NCI-H2081 (cell line): ENCODE measurements around the gene RALGPS1.

ENCODE experiments used
- DNase-seq, 2 experiments: peaks; one replicate each; lab custom pipeline; 2025; lab: John Stamatoyannopoulos, UW

RALGPS1 gene

DNA sequence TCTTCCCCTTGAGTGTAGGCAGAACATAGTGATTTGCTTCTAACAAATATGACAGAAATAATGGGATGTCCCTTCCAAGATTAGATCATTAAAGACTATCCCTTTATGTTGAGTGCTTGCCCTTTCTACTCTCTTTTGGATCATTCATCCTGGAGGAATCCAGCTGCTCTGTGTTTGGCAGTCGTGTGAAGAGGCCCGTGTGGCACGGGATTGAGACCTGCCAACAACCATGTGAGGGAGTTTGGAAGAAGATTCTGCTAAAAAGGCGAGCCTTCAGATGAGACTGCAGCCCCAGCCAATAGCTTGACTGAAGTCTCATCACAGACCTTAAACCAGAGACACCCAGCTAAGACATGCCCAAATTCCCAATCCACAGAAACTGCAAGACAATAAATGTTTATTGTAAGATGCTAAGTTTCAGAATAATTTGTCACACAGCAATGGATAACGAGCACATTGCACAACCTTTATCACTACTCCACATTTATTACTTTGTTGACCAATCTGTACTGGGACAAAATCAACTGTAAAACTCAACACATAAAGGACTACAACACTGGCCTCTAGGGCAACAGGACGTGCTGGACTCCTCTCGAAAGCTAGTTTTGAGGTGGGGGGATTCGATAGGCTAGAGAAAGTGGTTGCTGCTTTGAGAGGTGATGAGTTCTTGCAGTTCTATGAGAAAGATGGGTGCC, 165.0 kb downstream of the RALGPS1 start:
- no peak for DNase-seq

GRCh38 chr9:127081250-127082185, 166.9 kb downstream of the RALGPS1 start:
- DNase-seq = no peak

DNA sequence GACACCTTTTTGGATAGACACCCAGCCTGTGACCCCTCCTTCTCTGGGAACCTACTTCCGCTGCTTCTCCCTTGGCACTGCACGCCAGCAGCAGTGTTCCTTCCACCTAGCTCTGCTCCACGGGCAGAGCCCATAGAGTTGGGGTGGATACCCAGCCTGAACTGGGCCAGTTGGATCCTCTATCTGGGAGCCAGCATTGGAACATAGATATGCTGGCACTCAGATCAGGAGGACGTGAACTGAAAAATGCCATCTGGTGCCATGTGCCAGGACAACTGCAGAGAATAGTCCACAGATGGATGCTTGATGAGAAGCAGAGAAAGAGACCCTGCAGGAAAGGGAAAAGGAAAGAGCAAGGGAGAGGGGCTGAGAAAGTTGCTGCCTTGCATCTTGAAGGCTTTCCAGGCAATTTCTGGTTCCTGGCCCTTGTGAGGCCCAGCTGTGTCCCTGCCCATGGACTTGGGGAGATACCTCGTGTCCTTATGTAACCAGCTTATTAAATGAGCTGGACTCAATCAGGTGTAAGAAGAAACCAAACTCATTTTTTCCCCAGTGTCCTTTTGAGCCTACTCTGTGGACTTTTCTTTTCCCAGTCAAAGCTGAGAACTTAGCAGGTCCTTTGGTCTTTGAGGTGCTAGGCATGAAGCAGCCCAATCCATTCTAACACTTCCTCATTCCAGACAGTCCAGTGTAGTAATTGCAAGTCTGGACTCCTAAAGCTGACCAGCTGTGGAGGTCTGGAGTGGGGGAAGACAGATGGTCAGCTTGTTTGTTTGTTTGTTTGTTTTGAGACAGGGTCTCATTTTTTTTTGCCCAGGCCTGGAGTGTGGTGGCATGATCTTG, 168.8 kb downstream of the RALGPS1 start:
- DNase-seq = no peak

DNA sequence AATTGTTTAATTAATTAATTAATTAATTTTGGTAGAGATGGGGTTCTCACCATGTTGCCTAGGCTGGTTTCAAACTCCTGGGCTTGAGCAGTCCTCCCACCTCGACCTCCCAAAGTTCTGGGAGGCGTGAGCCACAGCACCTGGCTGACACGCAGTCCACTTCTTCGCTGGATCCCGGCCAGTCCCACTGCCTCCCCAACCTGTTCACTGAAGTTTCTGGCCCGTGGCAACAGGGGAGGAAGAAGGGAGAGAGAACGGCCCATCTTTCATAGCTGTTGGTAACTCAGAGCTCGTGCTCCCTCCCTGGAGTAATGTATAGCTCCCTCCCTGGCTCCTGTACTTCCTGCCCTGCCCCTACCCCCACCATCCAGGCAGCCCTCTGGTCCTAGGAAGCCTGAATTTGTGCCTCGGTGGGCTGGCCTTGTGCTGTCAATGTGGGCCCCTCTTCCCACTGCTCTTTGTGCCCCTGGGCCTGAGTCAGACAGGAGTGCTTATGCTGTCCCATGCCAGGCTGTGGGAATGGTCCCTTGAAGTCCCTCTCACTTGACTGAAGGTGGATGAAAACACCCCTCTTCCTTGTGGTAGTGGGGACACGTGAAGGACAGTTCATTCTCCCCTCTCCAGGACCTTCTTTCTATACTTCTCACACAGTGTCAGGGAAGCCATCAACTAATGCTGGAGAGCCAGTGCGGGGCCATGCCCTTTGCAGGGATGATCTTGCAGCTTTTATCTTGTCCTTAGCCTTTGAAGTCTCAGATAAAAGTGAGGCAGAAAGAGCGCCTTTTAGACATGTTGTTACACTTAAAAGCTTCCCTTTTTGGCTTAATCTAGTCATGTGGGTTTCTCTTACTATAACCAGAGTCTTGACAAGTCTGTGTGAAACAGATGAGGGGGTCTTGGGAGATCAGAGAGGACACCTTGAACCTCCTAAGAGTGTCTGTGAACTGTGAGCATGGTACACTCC, 169.8 kb downstream of the RALGPS1 start:
- DNase-seq = no peak

DNA sequence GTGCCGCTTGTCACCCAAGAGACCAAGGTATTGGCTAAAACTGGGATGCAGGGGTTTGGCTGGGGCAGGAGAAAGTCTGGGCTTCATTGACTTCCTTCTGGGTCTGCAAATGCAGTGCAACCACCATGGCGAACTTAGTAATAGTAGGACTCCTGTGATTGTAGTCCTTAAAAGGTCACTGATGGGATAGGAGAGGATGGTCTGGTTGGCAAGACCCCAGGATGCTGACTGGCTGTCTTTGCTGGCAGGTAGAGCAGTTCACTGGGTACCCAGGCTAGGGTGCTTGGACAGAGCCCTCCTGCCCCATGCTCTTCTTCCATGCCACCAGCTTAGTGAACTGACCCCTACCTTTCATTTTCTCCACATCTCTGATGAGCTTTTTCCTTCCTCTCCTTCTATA, 170.6 kb downstream of the RALGPS1 start:
- no peak for DNase-seq

DNA sequence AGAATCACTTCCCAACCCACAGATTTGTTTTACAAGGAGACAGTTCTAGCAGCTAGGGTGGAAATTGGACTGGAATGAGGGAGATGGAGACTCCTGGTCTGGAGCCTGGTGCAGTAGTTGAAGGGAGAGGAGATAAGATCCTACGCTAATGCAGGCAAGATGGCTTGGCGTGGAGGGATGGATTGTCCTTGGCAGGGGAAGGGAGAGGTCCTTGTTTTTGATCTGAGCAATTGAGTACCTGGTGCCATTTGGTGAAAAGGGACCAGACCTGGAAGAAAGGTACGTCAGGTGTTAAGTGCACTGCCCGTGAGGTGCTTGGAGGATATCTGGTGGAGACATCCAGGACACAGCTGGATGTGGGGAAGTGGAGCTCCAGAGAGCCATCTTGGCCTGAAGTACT, 172.2 kb downstream of the RALGPS1 start:
- no peak for DNase-seq

DNA sequence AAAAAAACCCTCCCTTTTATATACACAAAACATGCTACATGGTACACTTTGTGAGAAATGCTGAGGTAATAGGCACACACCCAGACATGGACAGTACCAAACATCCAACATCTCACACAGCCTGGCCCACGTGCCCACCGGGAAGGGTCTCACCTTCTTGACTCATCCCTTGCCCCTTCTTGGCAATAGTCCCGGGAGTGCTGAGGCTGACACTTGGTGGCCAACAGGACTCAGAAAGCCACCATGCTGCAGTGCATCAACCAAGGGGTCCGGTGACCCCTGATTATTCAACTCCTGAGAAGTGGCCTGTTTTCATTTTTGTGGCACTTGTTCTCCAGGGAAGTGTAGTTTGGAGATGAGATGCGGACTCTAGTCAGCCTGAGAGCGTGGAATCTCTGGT, 172.8 kb downstream of the RALGPS1 start:
- no peak for DNase-seq

DNA sequence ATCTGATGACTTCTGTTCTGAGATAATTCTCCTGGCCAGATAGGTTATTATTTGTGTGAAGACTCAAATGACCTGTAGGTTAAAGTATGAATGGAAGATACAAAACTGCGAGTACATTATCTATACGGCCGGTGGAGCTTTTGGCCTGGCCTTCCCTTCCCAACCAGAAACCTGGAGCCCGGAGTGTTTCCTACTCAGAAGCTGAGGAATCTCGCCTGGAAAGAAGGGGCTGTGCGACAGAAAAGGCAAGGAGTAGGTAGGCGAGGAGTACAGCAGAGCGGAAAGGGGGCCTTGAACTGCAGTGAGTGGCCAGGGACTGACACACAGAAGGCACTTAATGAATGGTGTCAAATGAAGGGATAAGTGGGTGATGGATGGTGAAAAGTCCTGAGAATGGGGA, 173.3 kb downstream of the RALGPS1 start:
- DNase-seq = no peak

DNA sequence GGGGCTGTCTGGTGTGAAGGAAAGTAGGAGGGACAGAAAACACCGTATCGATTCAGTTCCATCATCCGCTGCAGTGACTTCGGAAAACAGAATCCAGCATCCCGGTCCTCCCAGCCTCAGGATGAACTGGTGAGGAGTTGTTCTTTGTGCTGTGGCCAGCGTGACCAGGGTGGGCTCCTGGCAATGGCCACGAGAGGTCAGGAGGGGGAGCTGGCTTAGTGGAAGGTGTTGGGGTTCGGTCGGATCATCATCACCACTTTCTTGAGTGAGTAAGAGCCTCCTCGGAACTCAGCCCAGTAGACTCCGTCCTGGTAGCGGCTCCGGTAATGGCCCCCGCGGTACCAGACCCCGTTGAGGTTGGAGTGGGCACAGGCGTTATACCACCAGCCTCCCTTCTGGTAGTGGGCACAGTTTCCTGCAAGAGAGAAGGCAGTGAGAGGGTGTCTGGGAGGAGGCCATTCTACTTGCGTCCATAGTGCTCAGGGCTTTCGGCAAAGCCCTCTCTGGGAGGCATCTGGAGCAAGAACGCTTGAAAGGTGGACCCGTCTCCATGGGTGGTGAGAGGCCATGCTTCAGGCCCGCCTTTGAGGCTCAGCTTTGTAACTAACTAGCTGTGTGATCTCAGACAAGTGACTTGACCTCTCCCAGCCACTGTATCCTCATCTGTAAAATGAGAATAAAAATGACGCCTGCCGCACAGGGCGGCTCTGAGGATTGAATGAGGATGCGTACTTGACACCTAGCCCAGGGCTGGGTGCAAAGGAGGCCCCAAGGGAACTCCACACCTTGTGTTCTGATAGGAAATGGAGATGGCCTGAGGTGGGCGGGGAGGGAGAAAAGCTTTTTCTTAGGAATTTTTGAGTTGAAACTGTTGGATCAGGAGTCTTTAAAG, 174.4 kb downstream of the RALGPS1 start:
- DNase-seq = no peak

DNA sequence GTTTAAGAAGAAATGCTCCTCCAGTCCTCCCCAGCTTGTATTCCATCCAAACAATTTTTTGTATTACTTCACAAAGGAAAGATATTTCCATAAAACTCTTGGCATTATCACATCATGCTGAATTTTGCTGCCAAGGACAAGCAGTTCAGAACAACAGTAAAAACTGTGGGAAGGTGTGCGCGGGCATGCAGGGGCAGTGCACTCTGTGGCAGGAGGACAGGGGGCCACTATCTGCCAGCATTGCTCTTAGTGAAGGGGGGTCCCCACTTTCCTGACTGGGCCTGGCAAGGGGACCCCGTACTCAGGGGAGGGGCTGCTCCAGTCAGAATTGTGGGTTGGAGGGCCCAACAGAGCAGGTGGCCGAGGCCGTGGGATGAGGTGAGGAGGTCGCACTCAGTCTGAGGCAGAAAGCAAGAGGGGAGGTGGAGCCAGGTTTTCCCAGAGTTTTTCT, 175.1 kb downstream of the RALGPS1 start:
- DNase-seq = no peak

- DNase-seq = no peak
Observed at GRCh38 chr9:127090341-127090985, 175.9 kb downstream of the RALGPS1 start.

GRCh38 chr9:127091526-127091925, 176.9 kb downstream of the RALGPS1 start:
- no peak for DNase-seq

GRCh38 chr9:127092041-127092608, 177.5 kb downstream of the RALGPS1 start:
- DNase-seq = no peak

GRCh38 chr9:127093319-127094020, 178.9 kb downstream of the RALGPS1 start:
- DNase-seq = no peak

GRCh38 chr9:127095411-127095810, 180.8 kb downstream of the RALGPS1 start:
- DNase-seq = no peak

DNA sequence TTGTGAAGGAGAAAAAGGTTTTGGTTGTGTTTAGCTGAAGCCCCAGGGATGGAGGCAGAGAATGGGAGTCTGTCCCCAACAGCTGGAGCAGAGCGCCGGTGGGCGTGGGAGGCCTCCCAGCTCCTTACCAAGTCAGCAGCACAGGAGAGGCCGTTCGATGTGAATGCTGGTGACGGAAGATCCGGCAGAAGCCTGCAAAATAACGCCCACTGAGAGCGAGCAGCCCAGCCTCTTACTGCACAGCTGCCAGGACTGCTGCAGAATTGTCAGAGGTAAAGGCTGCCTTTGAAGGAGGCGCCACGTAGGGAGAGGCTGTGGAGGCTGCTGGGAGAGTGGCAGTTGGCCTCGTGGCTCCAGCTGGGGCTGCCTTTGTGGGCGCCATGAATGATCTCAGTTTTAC, 181.6 kb downstream of the RALGPS1 start:
- DNase-seq = no peak

- DNase-seq = no peak
Observed at GRCh38 chr9:127097683-127098082, 183.1 kb downstream of the RALGPS1 start.

DNA sequence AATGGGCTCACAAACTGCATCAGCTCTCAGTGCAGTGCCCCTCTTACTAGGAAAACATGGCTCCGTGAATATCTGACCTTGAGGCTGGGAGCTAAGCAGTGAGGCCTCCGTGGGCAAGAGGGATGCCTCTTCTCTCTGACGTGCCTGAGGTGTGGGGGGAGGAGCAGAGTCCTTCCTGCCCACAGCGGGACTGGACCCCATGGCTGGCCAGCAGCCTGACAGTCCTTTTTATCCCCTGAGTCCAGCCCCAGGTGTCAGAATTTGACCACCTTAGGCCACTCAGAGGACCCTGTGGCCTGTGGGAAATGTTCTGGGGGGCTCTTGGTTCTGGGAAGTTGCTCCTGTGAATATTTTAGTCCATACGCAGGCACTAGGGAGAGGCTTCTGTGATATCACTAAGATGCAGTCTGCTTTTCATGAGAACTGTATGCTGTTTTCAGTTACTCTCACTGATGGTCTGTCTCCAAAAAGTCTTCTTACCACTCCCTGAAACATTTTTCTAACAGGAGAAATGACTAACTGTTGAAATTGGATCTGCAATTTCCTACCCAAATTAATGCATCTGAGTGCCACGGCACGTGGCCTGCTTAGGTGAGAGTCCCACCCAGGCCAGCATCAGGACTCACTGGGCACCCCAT, 184.5 kb downstream of the RALGPS1 start:
- no peak for DNase-seq
